Tibial nerve (tissue), 4 donors: ENCODE results near the gene EFEMP2.

Experiments
- EP300 ChIP-seq, 2 donors: sonication (generic); formaldehyde crosslinking; IDR thresholded peaks; one replicate each; pipeline ENCODE4 v1.6.1; 2017; ENCODE audit warnings: antibody characterized with exemption in 2 of 2, mild to moderate bottlenecking in 1 of 2
- POLR2A ChIP-seq, 2 donors: fragments of 450-650 bp; IDR thresholded peaks; one replicate each; pipeline ENCODE4 v1.6.1; 2017; ENCODE audit warnings: antibody characterized with exemption in 2 of 2, mild to moderate bottlenecking in 2 of 2, moderate library complexity in 2 of 2
- TF ChIP-seq, protein P1 (sequence below), 5 experiments: fragments of 200-600 bp in 3 of 5; fragments of 450-650 bp in 2 of 5; sonication (generic) in 3 of 5; IDR thresholded peaks; one replicate each; pipeline ENCODE4 v1.5.1; 2016 to 2019; ENCODE audit warnings: antibody characterized with exemption in 5 of 5, mild to moderate bottlenecking in 3 of 5, moderate library complexity in 2 of 5

DNA sequence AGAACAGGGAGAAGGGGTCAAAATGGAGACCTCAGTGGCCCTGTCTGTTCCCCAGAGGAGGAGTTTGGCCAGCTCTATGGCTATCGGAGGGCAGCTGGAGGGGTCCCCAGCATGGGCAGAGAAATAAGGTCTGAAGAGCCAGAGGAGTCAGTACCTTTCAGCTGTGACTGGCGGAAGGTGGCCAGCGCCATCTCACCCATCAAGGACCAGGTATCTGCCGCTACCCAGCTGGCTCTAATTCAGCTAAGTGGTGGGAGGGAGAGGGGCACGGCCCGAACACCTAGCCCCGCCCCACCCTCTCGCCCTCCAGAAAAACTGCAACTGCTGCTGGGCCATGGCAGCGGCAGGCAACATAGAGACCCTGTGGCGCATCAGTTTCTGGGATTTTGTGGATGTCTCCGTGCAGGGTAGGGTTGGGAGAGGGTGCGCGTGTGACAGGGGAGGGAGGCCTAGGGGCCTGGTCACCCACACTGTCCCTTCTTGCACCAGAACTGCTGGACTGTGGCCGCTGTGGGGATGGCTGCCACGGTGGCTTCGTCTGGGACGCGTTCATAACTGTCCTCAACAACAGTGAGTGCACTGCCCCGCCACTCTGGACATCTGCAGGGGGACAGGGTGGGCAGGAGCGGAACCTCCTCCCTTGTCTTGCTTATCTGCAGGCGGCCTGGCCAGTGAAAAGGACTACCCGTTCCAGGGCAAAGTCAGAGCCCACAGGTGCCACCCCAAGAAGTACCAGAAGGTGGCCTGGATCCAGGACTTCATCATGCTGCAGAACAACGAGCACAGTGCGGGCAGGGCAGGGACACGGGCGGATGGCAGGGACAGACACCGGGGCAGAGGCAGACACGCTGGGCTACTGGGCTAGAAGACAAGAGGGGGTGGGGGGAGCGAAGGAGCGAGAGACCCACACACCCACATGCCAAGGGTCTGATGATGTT lies 9.8 kb upstream of the EFEMP2 start:
- TF ChIP-seq, protein P1, sequence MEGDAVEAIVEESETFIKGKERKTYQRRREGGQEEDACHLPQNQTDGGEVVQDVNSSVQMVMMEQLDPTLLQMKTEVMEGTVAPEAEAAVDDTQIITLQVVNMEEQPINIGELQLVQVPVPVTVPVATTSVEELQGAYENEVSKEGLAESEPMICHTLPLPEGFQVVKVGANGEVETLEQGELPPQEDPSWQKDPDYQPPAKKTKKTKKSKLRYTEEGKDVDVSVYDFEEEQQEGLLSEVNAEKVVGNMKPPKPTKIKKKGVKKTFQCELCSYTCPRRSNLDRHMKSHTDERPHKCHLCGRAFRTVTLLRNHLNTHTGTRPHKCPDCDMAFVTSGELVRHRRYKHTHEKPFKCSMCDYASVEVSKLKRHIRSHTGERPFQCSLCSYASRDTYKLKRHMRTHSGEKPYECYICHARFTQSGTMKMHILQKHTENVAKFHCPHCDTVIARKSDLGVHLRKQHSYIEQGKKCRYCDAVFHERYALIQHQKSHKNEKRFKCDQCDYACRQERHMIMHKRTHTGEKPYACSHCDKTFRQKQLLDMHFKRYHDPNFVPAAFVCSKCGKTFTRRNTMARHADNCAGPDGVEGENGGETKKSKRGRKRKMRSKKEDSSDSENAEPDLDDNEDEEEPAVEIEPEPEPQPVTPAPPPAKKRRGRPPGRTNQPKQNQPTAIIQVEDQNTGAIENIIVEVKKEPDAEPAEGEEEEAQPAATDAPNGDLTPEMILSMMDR (IDR thresholded peaks at IDR 0.05): no peak
- TF ChIP-seq EP300 (IDR thresholded peaks at IDR 0.05): no peak
- no peak for TF ChIP-seq POLR2A (IDR thresholded peaks at IDR 0.05)
